ENCODE data around the gene PHLDB2. TPM values are rescaled to one million over a fixed set of nuclear protein-coding genes. Genes with fewer than 3 reads are reported as not detected.

Gene PHLDB2
- total RNA-seq, 1 donor, result 14.1 TPM

DNA sequence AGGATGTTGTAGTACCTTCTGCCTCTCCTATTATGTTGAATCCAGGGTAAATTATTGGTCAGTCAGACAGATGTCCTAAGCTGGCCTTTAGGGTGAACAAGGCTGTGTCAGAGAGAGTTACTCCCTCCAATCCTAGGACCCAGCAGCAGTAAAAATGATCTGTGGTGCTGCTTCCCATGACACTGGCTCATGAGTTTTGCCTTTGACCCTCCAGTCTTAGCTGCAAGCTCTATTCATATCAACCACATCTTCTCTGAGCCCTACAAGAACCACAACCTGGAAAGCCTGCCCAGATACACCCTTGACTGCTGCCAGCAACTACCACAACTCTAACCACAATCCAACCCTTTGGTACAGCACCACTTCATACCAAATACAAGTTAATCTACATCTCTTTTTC is 27.2 kb upstream of the PHLDB2 start:
- Histone ChIP-seq H3K9me3 (ENCODE audit: low read depth, low read length) (no peaks in the 10 kb centered on the region), H3K4me3 (ENCODE audit: low read length) (no peak overlapping the region), H3K27me3 (ENCODE audit: insufficient read depth, low read length) (no peaks in the 10 kb centered on the region), H3K4me1 (ENCODE audit: insufficient read depth, low read length) (no peaks in the 10 kb centered on the region)

GRCh38 chr3:111837112-111837511 is 22.0 kb upstream of the PHLDB2 start:
- H3K4me3 ChIP-seq (ENCODE audit: low read length), result no peak overlapping the region
- no peaks in the 10 kb centered on the region for H3K9me3 ChIP-seq (ENCODE audit: low read depth, low read length)
- no peaks in the 10 kb centered on the region for H3K4me1 ChIP-seq (ENCODE audit: insufficient read depth, low read length)
- H3K27me3 ChIP-seq (ENCODE audit: insufficient read depth, low read length), result no peaks in the 10 kb centered on the region

DNA sequence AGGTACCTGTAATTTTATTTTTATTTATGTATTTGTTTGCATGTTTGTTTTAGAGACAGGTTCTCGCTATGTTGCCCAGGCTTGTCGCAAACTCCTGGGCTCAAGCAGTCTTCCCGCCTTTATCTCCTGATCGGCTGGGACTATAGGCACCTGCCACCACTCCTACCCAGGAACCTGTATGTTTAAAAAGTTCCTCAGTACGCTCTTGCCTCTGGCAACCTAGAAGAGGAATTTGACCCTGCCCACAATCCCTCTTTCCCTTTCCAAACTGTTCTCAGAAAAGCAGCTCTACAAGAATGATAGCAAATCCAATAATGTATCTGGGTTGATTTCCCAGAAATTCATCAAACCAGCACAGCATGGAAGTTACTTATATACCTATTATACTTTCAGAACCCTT is 20.9 kb upstream of the PHLDB2 start:
- Histone ChIP-seq H3K27me3 (ENCODE audit: insufficient read depth, low read length) (no peaks in the 10 kb centered on the region), H3K9me3 (ENCODE audit: low read depth, low read length) (no peaks in the 10 kb centered on the region), H3K4me1 (ENCODE audit: insufficient read depth, low read length) (no peaks in the 10 kb centered on the region), H3K4me3 (ENCODE audit: low read length) (no peak overlapping the region)

GRCh38 chr3:111846039-111846438 is 13.0 kb upstream of the PHLDB2 start:
- Histone ChIP-seq H3K9me3 (ENCODE audit: low read depth, low read length) (no peaks in the 10 kb centered on the region), H3K4me3 (ENCODE audit: low read length) (no peak overlapping the region), H3K27me3 (ENCODE audit: insufficient read depth, low read length) (peaks cover 3% of the 10 kb centered on the region), H3K4me1 (ENCODE audit: insufficient read depth, low read length) (no peaks in the 10 kb centered on the region)

- Histone ChIP-seq H3K9me3 (ENCODE audit: low read depth, low read length) (no peaks in the 10 kb centered on the region), H3K4me1 (ENCODE audit: insufficient read depth, low read length) (peaks cover 6% of the 10 kb centered on the region), H3K27me3 (ENCODE audit: insufficient read depth, low read length) (peaks cover 3% of the 10 kb centered on the region), H3K4me3 (ENCODE audit: low read length) (no peak overlapping the region)
Measured at GRCh38 chr3:111846717-111847116, 12.3 kb upstream of the PHLDB2 start.

DNA sequence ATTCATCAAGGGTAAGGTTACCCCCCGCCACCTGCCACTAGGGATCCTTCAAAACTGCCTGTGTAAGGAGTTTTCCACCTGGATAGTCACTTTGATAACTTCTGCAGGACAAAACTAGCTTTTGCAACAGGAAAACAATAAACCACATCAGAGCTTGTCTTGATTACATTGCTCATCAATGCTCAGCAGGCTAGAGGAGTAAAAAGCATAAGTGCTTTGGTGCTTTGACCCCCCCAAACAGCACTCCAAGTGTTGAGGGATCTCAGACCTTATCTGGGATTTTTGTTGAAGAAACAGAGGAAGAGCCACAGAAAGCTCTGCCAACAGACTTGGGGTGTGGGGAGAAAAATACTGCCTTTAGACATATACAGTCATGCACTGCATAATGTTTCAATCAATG is 10.8 kb upstream of the PHLDB2 start:
- Histone ChIP-seq H3K4me3 (ENCODE audit: low read length) (no peak overlapping the region), H3K9me3 (ENCODE audit: low read depth, low read length) (no peaks in the 10 kb centered on the region), H3K27me3 (ENCODE audit: insufficient read depth, low read length) (peaks cover 3% of the 10 kb centered on the region), H3K4me1 (ENCODE audit: insufficient read depth, low read length) (peaks cover 7% of the 10 kb centered on the region)

GRCh38 chr3:111848778-111849177 is 10.3 kb upstream of the PHLDB2 start:
- Histone ChIP-seq H3K27me3 (ENCODE audit: insufficient read depth, low read length) (peaks cover 3% of the 10 kb centered on the region), H3K4me3 (ENCODE audit: low read length) (no peak overlapping the region), H3K9me3 (ENCODE audit: low read depth, low read length) (no peaks in the 10 kb centered on the region), H3K4me1 (ENCODE audit: insufficient read depth, low read length) (peaks cover 7% of the 10 kb centered on the region)

DNA sequence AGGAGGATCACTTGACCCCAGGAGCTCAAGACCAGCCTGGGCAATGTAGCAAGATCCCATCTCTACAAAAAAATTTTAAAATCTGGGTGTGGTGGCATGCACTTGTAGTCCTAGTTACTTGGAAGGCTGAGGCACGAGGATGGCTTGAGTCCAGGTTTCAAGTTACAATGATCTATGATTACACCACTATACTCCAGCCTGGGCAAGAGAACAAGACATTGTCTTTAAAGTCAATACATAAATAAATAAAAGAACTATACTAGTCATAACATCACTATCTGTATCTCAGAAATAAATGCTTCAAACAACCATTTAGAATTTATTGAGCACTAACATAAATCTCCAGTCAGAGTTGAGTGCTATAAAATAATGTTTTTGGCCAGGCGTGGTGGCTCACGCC is 8.5 kb upstream of the PHLDB2 start:
- Histone ChIP-seq H3K4me3 (ENCODE audit: low read length) (no peak overlapping the region), H3K4me1 (ENCODE audit: insufficient read depth, low read length) (peaks cover 7% of the 10 kb centered on the region), H3K9me3 (ENCODE audit: low read depth, low read length) (no peaks in the 10 kb centered on the region), H3K27me3 (ENCODE audit: insufficient read depth, low read length) (peaks cover 7% of the 10 kb centered on the region)

GRCh38 chr3:111851511-111851954 is 7.5 kb upstream of the PHLDB2 start:
- H3K4me1 ChIP-seq (ENCODE audit: insufficient read depth, low read length), result peaks cover 7% of the 10 kb centered on the region
- H3K9me3 ChIP-seq (ENCODE audit: low read depth, low read length), result no peaks in the 10 kb centered on the region
- H3K4me3 ChIP-seq (ENCODE audit: low read length), result no peak overlapping the region
- H3K27me3 ChIP-seq (ENCODE audit: insufficient read depth, low read length), result peaks cover 6% of the 10 kb centered on the region

GRCh38 chr3:111852540-111852939 is 6.5 kb upstream of the PHLDB2 start:
- H3K9me3 ChIP-seq (ENCODE audit: low read depth, low read length), result no peaks in the 10 kb centered on the region
- peaks cover 7% of the 10 kb centered on the region for H3K4me1 ChIP-seq (ENCODE audit: insufficient read depth, low read length)
- H3K4me3 ChIP-seq (ENCODE audit: low read length), result no peak overlapping the region
- peaks cover 6% of the 10 kb centered on the region for H3K27me3 ChIP-seq (ENCODE audit: insufficient read depth, low read length)

- no peaks in the 10 kb centered on the region for H3K9me3 ChIP-seq (ENCODE audit: low read depth, low read length)
- no peak overlapping the region for H3K4me3 ChIP-seq (ENCODE audit: low read length)
- peaks cover 7% of the 10 kb centered on the region for H3K4me1 ChIP-seq (ENCODE audit: insufficient read depth, low read length)
- peaks cover 6% of the 10 kb centered on the region for H3K27me3 ChIP-seq (ENCODE audit: insufficient read depth, low read length)
Measured at GRCh38 chr3:111853068-111853467, 6.0 kb upstream of the PHLDB2 start.

- Histone ChIP-seq H3K9me3 (ENCODE audit: low read depth, low read length) (no peaks in the 10 kb centered on the region), H3K4me1 (ENCODE audit: insufficient read depth, low read length) (peaks cover 19% of the 10 kb centered on the region), H3K4me3 (ENCODE audit: low read length) (no peak overlapping the region), H3K27me3 (ENCODE audit: insufficient read depth, low read length) (peaks cover 18% of the 10 kb centered on the region)
Measured at GRCh38 chr3:111854990-111855389, 4.1 kb upstream of the PHLDB2 start.

DNA sequence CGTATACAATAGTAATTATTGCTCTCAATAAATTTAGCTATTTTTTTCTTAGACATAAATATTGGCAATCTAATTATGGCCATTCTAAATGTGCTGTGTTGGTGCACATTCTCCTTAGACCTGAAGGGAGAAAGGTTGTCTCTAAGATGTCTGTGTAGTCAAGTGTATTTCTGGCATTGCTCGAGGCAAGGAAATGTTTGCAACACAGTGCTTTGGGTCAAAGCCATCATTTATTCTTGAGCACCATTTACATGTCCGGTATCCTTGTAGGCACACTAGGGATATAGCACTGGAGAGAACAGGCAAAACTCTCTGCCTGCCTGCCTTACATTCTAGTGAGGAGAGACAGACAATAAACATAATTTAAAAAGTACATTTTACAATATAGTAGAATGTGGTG is 2.6 kb upstream of the PHLDB2 start:
- H3K9me3 ChIP-seq (ENCODE audit: low read depth, low read length), result no peaks in the 10 kb centered on the region
- peaks cover 23% of the 10 kb centered on the region for H3K27me3 ChIP-seq (ENCODE audit: insufficient read depth, low read length)
- H3K4me1 ChIP-seq (ENCODE audit: insufficient read depth, low read length), result peaks cover 26% of the 10 kb centered on the region
- no peak overlapping the region for H3K4me3 ChIP-seq (ENCODE audit: low read length)

GRCh38 chr3:111857474-111857873 is 1.6 kb upstream of the PHLDB2 start:
- H3K27me3 ChIP-seq (ENCODE audit: insufficient read depth, low read length), result peaks cover 27% of the 10 kb centered on the region
- no peak overlapping the region for H3K4me3 ChIP-seq (ENCODE audit: low read length)
- peaks cover 23% of the 10 kb centered on the region for H3K4me1 ChIP-seq (ENCODE audit: insufficient read depth, low read length)
- no peaks in the 10 kb centered on the region for H3K9me3 ChIP-seq (ENCODE audit: low read depth, low read length)

- H3K4me3 ChIP-seq (ENCODE audit: low read length), result no peak overlapping the region
- peaks cover 23% of the 10 kb centered on the region for H3K4me1 ChIP-seq (ENCODE audit: insufficient read depth, low read length)
- peaks cover 32% of the 10 kb centered on the region for H3K27me3 ChIP-seq (ENCODE audit: insufficient read depth, low read length)
- H3K9me3 ChIP-seq (ENCODE audit: low read depth, low read length), result no peaks in the 10 kb centered on the region
Measured at GRCh38 chr3:111858642-111859041, 423 bp upstream of the PHLDB2 start.

DNA sequence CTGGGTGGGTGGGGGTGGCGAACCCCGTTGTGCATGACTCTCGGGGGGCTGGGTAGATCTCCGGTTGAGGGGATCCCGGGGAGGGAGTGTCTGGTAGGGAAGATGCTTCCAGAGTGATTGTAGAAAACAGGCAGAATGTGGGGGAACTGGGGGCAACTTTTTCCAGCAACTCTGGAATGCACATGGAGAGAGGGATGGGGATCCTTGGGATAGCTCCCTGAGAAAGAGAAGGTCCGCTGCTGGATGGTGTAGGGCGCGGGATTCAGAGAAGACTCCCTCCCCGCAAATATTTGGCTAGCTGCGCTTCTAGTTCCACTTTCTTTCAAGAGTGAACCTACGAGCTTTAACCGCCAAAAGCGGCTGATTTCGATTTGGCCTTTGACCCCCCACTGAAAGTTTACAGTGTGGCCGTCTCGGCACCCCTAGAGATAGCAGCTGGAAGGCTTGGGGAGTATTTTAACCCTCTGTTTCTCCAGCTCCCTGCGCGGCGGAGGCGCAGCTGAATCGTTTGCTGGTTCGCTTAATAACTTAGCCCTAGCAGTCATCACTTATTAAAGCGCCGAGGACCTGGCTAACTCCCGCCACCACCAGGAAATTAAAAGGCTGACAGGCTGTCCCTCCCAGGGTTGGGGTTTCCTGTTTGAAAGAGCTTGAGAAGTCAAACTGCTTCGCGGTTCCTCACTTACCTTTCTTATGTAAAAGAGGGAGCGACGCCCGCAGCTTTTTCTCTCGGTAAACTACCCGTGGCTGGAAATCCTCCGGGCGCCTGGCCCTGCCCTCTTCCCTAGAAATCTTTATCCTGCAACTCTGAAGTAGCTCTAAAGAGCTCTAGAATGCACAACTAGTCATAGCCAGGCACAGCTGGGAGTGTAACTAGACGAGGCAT is 1.2 kb downstream of the PHLDB2 start:
- H3K4me1 ChIP-seq (ENCODE audit: insufficient read depth, low read length), result peaks cover 23% of the 10 kb centered on the region
- no peaks in the 10 kb centered on the region for H3K9me3 ChIP-seq (ENCODE audit: low read depth, low read length)
- peaks cover 26% of the 10 kb centered on the region for H3K27me3 ChIP-seq (ENCODE audit: insufficient read depth, low read length)
- peak overlapping the region; percentile 56 for H3K4me3 ChIP-seq (ENCODE audit: low read length)

Data from mononuclear cell (primary cell).